GM12878 (cell line): Measurements from ENCODE around the gene NKG7. TPM values are rescaled to one million over a fixed set of nuclear protein-coding genes. Genes with fewer than 3 reads are reported as not detected.

Experiments
- ATF2 ChIP-seq: IDR thresholded peaks from 2 replicates; pipeline ENCODE4 v1.6.1; 2012; ENCODE audit warnings: low read length, inconsistent platforms
- ATF7 ChIP-seq: fragments of 450-650 bp; IDR thresholded peaks from 2 replicates; pipeline ENCODE4 v1.6.1; 2016; ENCODE audit warnings: low read depth, mild to moderate bottlenecking
- BCL3 ChIP-seq: IDR thresholded peaks from 2 replicates; pipeline ENCODE4 v1.6.1; 2011; ENCODE audit warnings: borderline replicate concordance, low read depth, mild to moderate bottlenecking, moderate library complexity, low read length; ENCODE audit not compliant: insufficient read depth, poor library complexity, severe bottlenecking
- CBFB ChIP-seq: IDR thresholded peaks from 2 replicates; pipeline ENCODE4 v1.6.1; 2016; ENCODE audit warnings: antibody characterized with exemption, low read depth
- CEBPZ ChIP-seq: fragments of 150-350 bp; IDR thresholded peaks from 2 replicates; pipeline ENCODE4 v1.6.1; 2016; ENCODE audit warnings: low read depth, low read length
- CHD1 ChIP-seq: IDR thresholded peaks from 2 replicates; pipeline ENCODE4 v1.6.1; 2012; ENCODE audit warnings: low read depth, low read length, improper control_type of control experiment
- CHD2 ChIP-seq: IDR thresholded peaks from 2 replicates; pipeline ENCODE4 v1.6.1; 2011; ENCODE audit warnings: low read depth, low read length, improper control_type of control experiment, borderline replicate concordance
- CTCF ChIP-seq, 3 experiments: IDR thresholded peaks in 2 of 3; conservative IDR thresholded peaks in 1 of 3; 2 replicates each; pipeline ENCODE4 v1.5.1; 2011; ENCODE audit warnings: low read depth in 3 of 3, low read length in 3 of 3, mild to moderate bottlenecking in 3 of 3, control low read depth in 2 of 3, moderate library complexity in 2 of 3, inconsistent platforms in 1 of 3, mixed read lengths in 1 of 3; ENCODE audit not compliant: control insufficient read depth in 2 of 3, insufficient read depth in 1 of 3; ENCODE audit errors: extremely low read depth in 1 of 3
- MEF2A ChIP-seq: IDR thresholded peaks from 2 replicates; pipeline ENCODE4 v1.6.1; 2011; ENCODE audit warnings: low read depth, mild to moderate bottlenecking, low read length, moderate library complexity; ENCODE audit not compliant: insufficient read depth
- MLLT1 ChIP-seq: fragments of 450-650 bp; IDR thresholded peaks from 2 replicates; pipeline ENCODE4 v1.6.1; 2016; ENCODE audit warnings: mild to moderate bottlenecking
- POLR2AphosphoS5 ChIP-seq: IDR thresholded peaks from 2 replicates; pipeline ENCODE4 v1.6.1; 2011; ENCODE audit warnings: mild to moderate bottlenecking, low read length, inconsistent platforms
- RUNX3 ChIP-seq: IDR thresholded peaks from 2 replicates; pipeline ENCODE4 v1.6.1; 2012; ENCODE audit warnings: low read length, inconsistent platforms
- SKIL ChIP-seq: fragments of 450-650 bp; IDR thresholded peaks from 2 replicates; pipeline ENCODE4 v1.6.1; 2017; ENCODE audit warnings: mild to moderate bottlenecking, low read depth, inconsistent platforms; ENCODE audit not compliant: poor library complexity, severe bottlenecking
- SMARCA5 ChIP-seq: fragments of 450-650 bp; IDR thresholded peaks from 2 replicates; pipeline ENCODE4 v1.6.1; 2017; ENCODE audit warnings: mild to moderate bottlenecking
- TAF1 ChIP-seq: IDR thresholded peaks from 2 replicates; pipeline ENCODE4 v1.6.1; 2011; ENCODE audit warnings: mild to moderate bottlenecking, low read depth, low read length, borderline replicate concordance
- ZNF384 ChIP-seq: IDR thresholded peaks from 2 replicates; pipeline ENCODE4 v1.6.1; 2012; ENCODE audit warnings: low read depth, mild to moderate bottlenecking, low read length, improper control_type of control experiment, borderline replicate concordance
- ZSCAN29 ChIP-seq: fragments of 450-650 bp; IDR thresholded peaks from 2 replicates; pipeline ENCODE4 v1.6.1; 2017; ENCODE audit warnings: mild to moderate bottlenecking, moderate library complexity
- polyA plus RNA-seq, 11 experiments: library from polyadenylated mRNA; depleted of rRNA in 4 of 11; unstranded in 6 of 11; stranded (reverse) in 5 of 11; fragments of >200 nt; fragmentation: Nextera tagmentation in 4 of 11; fragmentation: Illumina TruSeq in 1 of 11; extraction: Ambion mirVana in 4 of 11; extraction: Trizol in 1 of 11; gene quantifications; 1 replicate in 1 of 11; 2 replicates in 10 of 11; pipeline versions ENCODE4 v1.2.1 to v1.2.3, GENCODE V29; 2011 to 2016; ENCODE audit warnings: inconsistent platforms in 2 of 11, missing spikeins in 2 of 11, low read depth in 1 of 11
- total RNA-seq, 4 experiments: library from RNA; depleted of rRNA in 3 of 4; stranded (reverse); fragments of >200 nt in 3 of 4; fragmentation: Illumina TruSeq in 1 of 4; extraction: Trizol in 1 of 4; gene quantifications; 2 replicates each; pipeline versions ENCODE4 v1.2.1 to v1.2.3, GENCODE V29; 2013 to 2021

NKG7 gene
- total and polyA plus RNA-seq, 10 of the 15 experiments (the other 5 are each of a cell fraction or from before 2014, with no cell fraction given), result 10.0 to 48.7 (median 22.3) TPM

- TF ChIP-seq POLR2AphosphoS5 (no peak), CHD1 (no peak), ZSCAN29 (no peak), ATF7 (peak; percentile 10; the same call in 1 of the 2 replicates), RUNX3 (peak; percentile 93), CEBPZ (no peak), TAF1 (no peak), ZNF384 (peak; percentile 83), SKIL (peak; percentile 33), CHD2 (no peak), MLLT1 (peak; percentile 63), SMARCA5 (peak; percentile 68; the same call in 1 of the 2 replicates), CBFB (peak; percentile 88), MEF2A (no peak), CTCF (IDR thresholded peaks at IDR 0.05 in 2 of 3, conservative IDR thresholded peaks at IDR 0.05 in 1 of 3; ENCODE audit: control insufficient read depth in 2 of 3, extremely low read depth in 1 of 3, insufficient read depth in 1 of 3, low read depth in 3 of 3, low read length in 3 of 3) (no peak), ATF2 (no peak), BCL3 (no peak)
Observed at GRCh38 chr19:51375504-51376221, 3.2 kb upstream of the NKG7 start (continued).
